Measurements from ENCODE around the gene SMIM12.
"Not testable (repeated sequence)": the region's sequence is repeated elsewhere in the genome, so short reads cannot be mapped to it uniquely, and the experiment has no call there.

Gene SMIM12

GRCh38 chr1:34842073-34842472 is 17.5 kb downstream of the SMIM12 start:
- no peak for DNase-seq

GRCh38 chr1:34840426-34840825 is 19.1 kb downstream of the SMIM12 start:
- DNase-seq: no peak

- no peak for DNase-seq
These were observed 19.8 kb downstream of the SMIM12 start for GRCh38 chr1:34839526-34840305.

DNA sequence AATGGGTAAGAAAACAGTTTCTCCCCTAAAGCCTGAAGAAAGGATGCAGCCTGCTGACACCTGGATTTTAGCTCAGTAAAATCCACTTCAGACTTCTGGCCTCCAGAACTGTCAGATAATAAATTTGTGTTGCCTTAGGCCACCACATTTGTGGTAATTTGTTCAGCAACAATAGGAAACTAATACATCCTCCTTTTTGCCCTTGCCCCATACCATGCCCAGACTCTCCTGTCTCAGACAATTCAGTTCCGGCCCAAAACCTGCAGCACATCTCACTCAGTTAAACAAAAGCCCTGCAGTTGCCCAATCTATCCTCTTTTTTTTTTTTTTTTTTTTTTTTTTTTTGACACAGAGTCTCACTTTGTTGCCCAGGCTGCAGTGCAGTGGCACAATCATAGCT is 25.8 kb downstream of the SMIM12 start:
- no peak for DNase-seq

DNA sequence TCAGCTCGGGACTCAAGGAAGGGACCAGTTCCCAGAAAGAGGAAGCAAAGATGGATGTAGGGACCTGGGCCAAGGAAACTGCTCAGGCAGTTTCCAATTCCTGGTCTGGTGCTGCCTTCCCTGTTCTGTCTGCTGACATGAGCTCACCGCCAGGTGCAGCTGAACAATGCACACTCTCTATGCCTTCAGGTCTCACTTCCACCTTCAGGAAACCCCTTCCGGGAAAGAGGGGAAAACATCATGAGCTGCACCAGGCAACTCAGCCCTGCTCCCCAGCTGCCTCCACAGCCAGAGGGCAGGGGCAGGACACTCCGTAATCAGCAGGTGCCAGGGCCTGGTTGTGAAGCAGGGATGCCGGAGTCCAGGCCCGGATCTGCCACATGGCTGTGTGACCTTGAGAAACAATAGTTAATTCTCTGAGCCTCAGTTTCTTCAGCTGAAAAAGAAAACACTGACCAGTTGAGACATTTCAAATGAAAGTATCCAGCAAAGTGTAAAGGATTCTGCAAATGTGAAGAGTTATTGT is 27.8 kb downstream of the SMIM12 start:
- no peak for DNase-seq

- DNase-seq: no peak
These were observed 30.3 kb downstream of the SMIM12 start for GRCh38 chr1:34829250-34829649.

DNA sequence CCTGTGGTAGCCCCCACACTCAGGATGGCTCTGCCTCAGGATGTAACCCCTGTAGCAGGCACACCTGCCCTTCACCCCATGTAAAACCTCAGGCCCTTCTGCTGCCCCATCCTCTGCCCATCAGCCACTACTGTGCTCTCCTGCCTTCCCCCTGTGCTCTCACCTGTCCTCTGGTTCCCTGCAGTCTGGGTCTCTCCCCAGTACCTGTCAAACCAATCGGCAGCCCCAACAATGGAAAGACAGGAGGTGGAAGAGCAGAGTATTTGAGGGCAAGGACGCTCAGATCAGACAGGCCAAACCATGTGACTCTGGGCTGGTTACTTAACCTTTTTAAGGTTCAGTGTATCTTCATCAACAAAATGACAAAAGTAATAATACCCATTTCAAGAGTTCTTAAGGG is 30.9 kb downstream of the SMIM12 start:
- no peak for DNase-seq

GRCh38 chr1:34827341-34827941 is 32.1 kb downstream of the SMIM12 start:
- no peak for DNase-seq

- DNase-seq: no peak
These were observed 34.0 kb downstream of the SMIM12 start for GRCh38 chr1:34825455-34826091.

GRCh38 chr1:34824817-34825454 is 34.6 kb downstream of the SMIM12 start:
- DNase-seq: no peak

DNA sequence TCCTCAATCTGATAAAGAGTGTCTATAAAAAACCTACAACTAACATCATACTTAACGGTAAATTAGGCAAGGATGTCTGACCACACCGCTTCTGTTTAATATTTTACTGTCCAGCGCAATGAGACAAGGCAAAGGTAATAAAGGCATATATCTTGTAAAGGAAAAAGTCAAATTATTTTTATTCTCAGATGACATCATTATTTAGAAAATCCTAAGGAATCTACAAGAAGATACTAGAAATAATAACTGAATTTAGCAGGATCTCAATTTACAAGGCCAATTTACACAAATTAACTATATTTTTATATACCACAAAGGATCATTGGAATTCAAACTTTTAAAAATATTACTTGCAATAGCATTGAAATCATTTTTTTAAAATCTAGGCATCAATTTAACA is 37.3 kb downstream of the SMIM12 start:
- DNase-seq: no peak

- DNase-seq: not testable (repeated sequence)
These were observed 40.7 kb downstream of the SMIM12 start for GRCh38 chr1:34818862-34819261.

GRCh38 chr1:34816778-34817177 is 42.8 kb downstream of the SMIM12 start:
- DNase-seq: no peak

GRCh38 chr1:34816332-34816731 is 43.2 kb downstream of the SMIM12 start:
- no peak for DNase-seq

GRCh38 chr1:34810781-34811180 is 48.8 kb downstream of the SMIM12 start:
- DNase-seq: not testable (repeated sequence)

DNA sequence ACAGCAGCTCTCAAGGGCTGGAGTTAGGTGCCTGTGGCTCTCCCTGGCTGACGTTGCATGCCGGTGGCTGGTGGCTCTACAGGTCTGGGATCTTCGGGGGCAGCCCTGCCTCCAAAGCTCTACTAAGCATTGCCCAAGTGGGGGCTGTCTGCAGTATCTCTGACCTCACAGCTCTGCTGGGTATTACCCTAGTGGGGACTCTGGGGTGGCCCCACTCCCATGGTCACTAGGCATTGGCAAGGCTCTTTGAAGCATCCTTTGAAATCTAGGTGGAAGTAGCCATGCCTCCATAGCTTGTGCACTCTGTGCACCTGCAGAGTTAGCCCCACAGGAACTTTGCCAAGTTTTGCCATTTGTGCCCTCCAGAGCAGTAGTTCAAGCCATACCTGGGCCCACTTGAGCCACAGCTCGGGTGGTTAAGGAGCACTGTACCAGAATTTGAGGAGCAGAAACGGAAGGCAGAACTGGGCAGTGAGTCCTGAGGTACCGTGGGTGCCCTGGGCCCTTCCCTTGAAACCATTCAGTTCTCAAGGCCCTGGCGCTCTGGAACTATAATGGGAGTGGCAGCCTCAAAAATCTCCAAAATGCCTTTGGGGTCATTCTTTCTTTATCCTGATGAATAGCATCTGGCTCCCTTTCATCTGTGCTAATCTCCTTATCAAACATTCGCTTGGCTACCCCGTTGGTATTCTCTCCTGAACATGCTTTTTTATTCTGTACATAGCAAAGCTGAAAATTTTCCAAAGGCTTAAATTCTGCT is 51.3 kb downstream of the SMIM12 start:
- no peak for DNase-seq

DNA sequence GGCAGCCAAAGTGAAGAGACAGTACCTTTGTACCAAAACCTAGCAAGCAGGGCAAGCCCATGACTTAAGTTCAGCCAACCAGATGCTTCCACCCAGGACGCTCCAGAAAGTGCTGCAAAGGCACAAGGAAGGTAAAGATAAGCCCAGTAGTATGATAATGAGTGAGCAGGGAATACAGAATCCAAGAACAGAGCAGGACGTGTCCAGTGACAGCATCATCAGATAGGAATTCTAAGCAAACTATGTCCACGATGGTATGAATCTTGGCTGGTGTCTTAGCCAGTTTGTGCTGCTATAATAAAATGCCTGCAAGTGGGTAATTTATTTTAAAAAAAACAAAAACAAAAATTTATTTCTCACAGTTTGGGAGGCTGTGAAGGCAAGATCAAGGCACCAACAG is 53.2 kb downstream of the SMIM12 start:
- no peak for DNase-seq

DNA sequence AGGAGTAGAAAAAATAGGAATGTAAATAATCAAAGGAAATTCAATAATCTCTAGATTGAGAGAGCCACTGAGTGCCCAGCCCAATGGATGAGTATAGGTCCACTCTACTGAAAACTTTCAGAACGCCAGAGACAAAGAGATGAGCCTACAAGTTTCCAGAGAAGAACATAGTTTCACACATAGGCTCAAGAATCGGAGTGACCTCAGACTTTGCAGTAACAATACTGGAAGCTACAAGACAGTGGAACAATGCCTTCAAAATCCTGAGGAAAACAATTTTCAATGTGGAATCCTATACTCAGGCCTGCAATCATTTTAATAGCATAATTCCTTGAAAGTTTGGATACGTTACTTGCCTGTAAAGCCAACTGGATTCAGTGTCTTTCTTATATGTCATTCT is 55.8 kb downstream of the SMIM12 start:
- DNase-seq: no peak

Data from NCI-H2107 (cell line).